Stomach (tissue), 9 donors: ENCODE data around the gene PJVK. TPM values are rescaled to one million over a fixed set of nuclear protein-coding genes. Genes with fewer than 3 reads are reported as not detected.

Experiments used
- DNase-seq, 2 donors: peaks; one replicate each; pipeline versions ENCODE4 v3.0.0 to v3.0.0-alpha.2; 2013 to 2019
- H3K27ac ChIP-seq, 5 donors: fragments of 200-600 bp in 4 of 5; sonication (generic) in 4 of 5; one replicate each; pipeline ENCODE4 v1.5.1; 2013 to 2019; ENCODE audit warnings: mild to moderate bottlenecking in 1 of 5, moderate library complexity in 1 of 5
- H3K27me3 ChIP-seq, 3 donors: fragments of 200-600 bp; sonication (generic); one replicate each; pipeline ENCODE4 v1.5.1; 2017 to 2019; ENCODE audit warnings: mixed run types in 1 of 3
- H3K36me3 ChIP-seq, 4 donors: fragments of 200-600 bp; sonication (generic); 1 replicate in 3 of 4; 2 replicates in 1 of 4; pipeline ENCODE4 v1.5.1; 2016 to 2019
- H3K4me1 ChIP-seq, 4 donors: fragments of 200-600 bp; sonication (generic); one replicate each; pipeline ENCODE4 v1.5.1; 2016 to 2019
- H3K4me3 ChIP-seq, 4 donors: fragments of 200-600 bp; sonication (generic) in 3 of 4; one replicate each; pipeline ENCODE4 v1.5.1; 2016 to 2019; ENCODE audit warnings: mild to moderate bottlenecking in 1 of 4
- H3K9me3 ChIP-seq, 4 donors: fragments of 200-600 bp; sonication (generic); one replicate each; pipeline ENCODE4 v1.5.1; 2016 to 2019
- EP300 ChIP-seq: sonication (generic); formaldehyde crosslinking; IDR thresholded peaks from one replicate; pipeline ENCODE4 v1.6.1; 2017; ENCODE audit warnings: antibody characterized with exemption
- POLR2A ChIP-seq, 4 donors: fragments of 450-650 bp; IDR thresholded peaks; one replicate each; pipeline ENCODE4 v1.6.1; 2016; ENCODE audit warnings: antibody characterized with exemption in 4 of 4, control low read depth in 2 of 4, mild to moderate bottlenecking in 1 of 4, moderate library complexity in 1 of 4
- POLR2AphosphoS5 ChIP-seq, 3 donors: sonication (generic); formaldehyde crosslinking; IDR thresholded peaks; one replicate each; pipeline ENCODE4 v1.6.1; 2016; ENCODE audit warnings: antibody characterized with exemption in 3 of 3
- WGBS, 5 donors: extraction: QIAGEN DNeasy Blood & Tissue Kit in 3 of 5; methylation state at CpG; one replicate each; pipeline versions ENCODE4 v1.1.5 to v1.1.7; 2013 to 2018; 5-methylcytosine and 5-hydroxymethylcytosine counted together
- intact Hi-C: fragments of 100-400 bp; cut with DNase I; formaldehyde crosslinking; loops from one replicate; pipeline ENCODE4 v1.15.1; 2023; ENCODE audit warnings: low total_unique reads
- polyA plus RNA-seq, 3 donors: library from polyadenylated mRNA; stranded (reverse); fragments of 200-250 nt; gene quantifications; one replicate each; pipeline ENCODE4 v1.2.3, GENCODE V29; 2013
- total RNA-seq, 5 donors: library from RNA; depleted of rRNA; stranded (reverse); fragments of >200 nt; gene quantifications; one replicate each; pipeline versions ENCODE4 v1.1.0 to v1.2.3, GENCODE V29; 2014 to 2016
- TF ChIP-seq, protein P1 (sequence below), 7 experiments: fragments of 450-650 bp in 4 of 7; fragments of 200-600 bp in 3 of 7; sonication (generic) in 3 of 7; IDR thresholded peaks; one replicate each; pipeline ENCODE4 v1.5.1; 2016 to 2019; ENCODE audit warnings: antibody characterized with exemption in 7 of 7, control low read depth in 2 of 7, mild to moderate bottlenecking in 1 of 7
- donor health status: healthy with polysubstance abuse.
- donor health status: Bipolar disorder and iron deficiency.
- donor health status: healthy.

PJVK gene
- total and polyA plus RNA-seq, 8 donors, result 0.72 to 8.8 (median 3.0) TPM; not detected in 2

DNA sequence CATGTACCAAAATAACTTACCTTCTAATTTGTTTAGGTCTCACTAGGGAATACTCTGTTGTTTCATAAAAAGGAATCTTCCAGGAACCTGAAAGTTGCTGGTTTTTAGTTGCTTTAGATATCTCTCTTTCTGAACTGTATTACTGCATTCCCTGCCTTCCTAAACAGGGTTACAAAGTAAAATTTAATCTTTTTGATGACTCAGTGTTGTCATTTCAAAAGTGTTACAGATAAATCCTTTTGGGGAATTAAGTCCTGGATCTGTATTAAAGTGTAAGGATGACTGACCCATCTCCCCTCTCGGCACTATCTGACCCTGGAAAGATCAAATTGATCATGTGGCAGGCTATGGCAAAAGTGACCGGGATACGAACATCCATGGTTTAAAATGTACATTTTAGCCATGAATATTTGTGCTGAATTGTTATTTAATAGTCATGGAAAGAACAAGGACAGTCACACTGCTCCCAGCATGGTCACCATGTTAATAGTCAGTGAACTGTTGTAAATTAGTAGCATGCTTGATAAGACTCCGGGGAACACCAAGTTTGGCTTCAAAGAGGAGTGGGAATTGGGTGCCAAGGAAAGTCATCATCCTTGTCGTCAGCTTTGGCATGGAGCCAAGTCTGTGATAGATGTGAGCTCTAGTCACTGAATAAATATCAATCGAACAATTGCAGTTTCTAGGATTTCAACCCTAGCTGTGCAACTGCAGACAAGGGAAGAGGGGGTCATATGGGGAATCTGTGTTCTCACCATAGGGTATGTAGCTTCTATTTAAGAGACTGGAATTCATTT is 33.3 kb downstream of the PJVK start:
- H3K27me3 ChIP-seq, result no peaks in the 10 kb centered on the region
- TF ChIP-seq POLR2AphosphoS5 (IDR thresholded peaks at IDR 0.05), result peak in 1 of 3 donors; percentile 30
- TF ChIP-seq, protein P1, sequence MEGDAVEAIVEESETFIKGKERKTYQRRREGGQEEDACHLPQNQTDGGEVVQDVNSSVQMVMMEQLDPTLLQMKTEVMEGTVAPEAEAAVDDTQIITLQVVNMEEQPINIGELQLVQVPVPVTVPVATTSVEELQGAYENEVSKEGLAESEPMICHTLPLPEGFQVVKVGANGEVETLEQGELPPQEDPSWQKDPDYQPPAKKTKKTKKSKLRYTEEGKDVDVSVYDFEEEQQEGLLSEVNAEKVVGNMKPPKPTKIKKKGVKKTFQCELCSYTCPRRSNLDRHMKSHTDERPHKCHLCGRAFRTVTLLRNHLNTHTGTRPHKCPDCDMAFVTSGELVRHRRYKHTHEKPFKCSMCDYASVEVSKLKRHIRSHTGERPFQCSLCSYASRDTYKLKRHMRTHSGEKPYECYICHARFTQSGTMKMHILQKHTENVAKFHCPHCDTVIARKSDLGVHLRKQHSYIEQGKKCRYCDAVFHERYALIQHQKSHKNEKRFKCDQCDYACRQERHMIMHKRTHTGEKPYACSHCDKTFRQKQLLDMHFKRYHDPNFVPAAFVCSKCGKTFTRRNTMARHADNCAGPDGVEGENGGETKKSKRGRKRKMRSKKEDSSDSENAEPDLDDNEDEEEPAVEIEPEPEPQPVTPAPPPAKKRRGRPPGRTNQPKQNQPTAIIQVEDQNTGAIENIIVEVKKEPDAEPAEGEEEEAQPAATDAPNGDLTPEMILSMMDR (IDR thresholded peaks at IDR 0.05), result no peak
- intact Hi-C loops, result no loop called here
- H3K27ac ChIP-seq, result peak overlapping the region in 3 of 5 donors; percentile 10 to 28 (median 13)
- WGBS, 5 donors, result 48 to 59% (median 51%) methylated on average over 6 of the region's 6 CpGs
- peak; percentile 64 to 71 for DNase-seq
- no peaks in the 10 kb centered on the region for H3K9me3 ChIP-seq
- H3K4me3 ChIP-seq, result no peak overlapping the region
- H3K4me1 ChIP-seq, result peaks cover 53 to 60% (median 57%) of the 10 kb centered on the region in 4 donors
- peaks cover 0 to 22% (median 17%) of the 10 kb centered on the region in 4 donors for H3K36me3 ChIP-seq

DNA sequence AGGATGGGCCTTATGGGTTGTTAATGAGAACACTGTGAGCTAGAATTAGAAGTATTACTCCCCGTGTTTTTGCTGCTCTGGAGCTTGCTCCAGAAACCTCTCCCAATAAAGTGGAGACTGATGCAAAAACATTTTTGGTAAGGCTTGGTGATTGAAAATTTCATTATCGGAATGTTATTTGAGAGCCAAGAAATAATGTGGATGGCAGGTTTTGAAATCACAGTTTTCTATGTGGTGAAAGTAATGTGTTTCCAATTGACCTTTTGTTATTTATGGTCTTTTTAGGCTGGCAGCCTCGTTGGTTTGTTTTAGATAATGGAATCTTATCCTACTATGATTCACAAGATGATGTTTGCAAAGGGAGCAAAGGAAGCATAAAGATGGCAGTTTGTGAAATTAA is 34.2 kb downstream of the PJVK start:
- Histone ChIP-seq H3K9me3 (no peaks in the 10 kb centered on the region), H3K27ac (peak overlapping the region in 2 of 5 donors; percentile 13 to 28), H3K4me1 (peaks cover 44 to 56% (median 51%) of the 10 kb centered on the region in 4 donors), H3K36me3 (peaks cover under 1 to 31% (median 24%) of the 10 kb centered on the region in 4 donors), H3K4me3 (no peak overlapping the region), H3K27me3 (no peaks in the 10 kb centered on the region)
- no peak for DNase-seq
- 47 to 64% (median 52%) methylated on average over 3 of the region's 3 CpGs for WGBS, 5 donors
- intact Hi-C loops, result no loop called here
- no peak for TF ChIP-seq EP300
- TF ChIP-seq, protein P1 (IDR thresholded peaks at IDR 0.05), result no peak
- no peak for TF ChIP-seq POLR2AphosphoS5 (IDR thresholded peaks at IDR 0.05)
- no peak for TF ChIP-seq POLR2A (IDR thresholded peaks at IDR 0.05)

DNA sequence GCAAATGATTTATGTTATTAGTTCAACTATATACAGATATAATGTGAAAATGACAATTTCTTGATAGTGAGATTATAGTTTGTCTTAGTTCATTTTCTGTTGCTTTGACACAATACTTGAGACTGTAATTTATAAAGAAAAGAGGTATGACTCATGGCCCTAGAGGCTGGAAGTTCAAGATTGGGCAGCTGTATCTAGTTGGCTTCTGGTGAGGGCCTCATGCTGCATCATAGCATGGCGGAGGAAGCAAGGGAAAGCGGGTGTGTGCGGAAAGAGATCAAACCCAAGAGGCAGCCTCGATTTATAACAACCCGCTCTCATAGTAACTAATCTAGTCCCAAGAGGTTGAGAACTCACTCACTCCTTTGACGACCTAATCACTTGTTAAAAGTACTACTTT is 40.4 kb downstream of the PJVK start:
- no peak overlapping the region for H3K27ac ChIP-seq
- H3K36me3 ChIP-seq, result peaks cover 37 to 88% (median 82%) of the 10 kb centered on the region in 4 donors
- DNase-seq, result no peak
- H3K27me3 ChIP-seq, result no peaks in the 10 kb centered on the region
- H3K9me3 ChIP-seq, result no peaks in the 10 kb centered on the region
- intact Hi-C loops, result no loop called here
- H3K4me1 ChIP-seq, result peaks cover 0 to 5% (median 0%) of the 10 kb centered on the region in 4 donors
- 77 to 97% (median 89%) methylated on average over 6 of the region's 6 CpGs for WGBS, 5 donors
- H3K4me3 ChIP-seq, result no peak overlapping the region
- TF ChIP-seq EP300, result no peak
- no peak for TF ChIP-seq POLR2A (IDR thresholded peaks at IDR 0.05)
- TF ChIP-seq, protein P1 (IDR thresholded peaks at IDR 0.05), result no peak
- no peak for TF ChIP-seq POLR2AphosphoS5 (IDR thresholded peaks at IDR 0.05)

DNA sequence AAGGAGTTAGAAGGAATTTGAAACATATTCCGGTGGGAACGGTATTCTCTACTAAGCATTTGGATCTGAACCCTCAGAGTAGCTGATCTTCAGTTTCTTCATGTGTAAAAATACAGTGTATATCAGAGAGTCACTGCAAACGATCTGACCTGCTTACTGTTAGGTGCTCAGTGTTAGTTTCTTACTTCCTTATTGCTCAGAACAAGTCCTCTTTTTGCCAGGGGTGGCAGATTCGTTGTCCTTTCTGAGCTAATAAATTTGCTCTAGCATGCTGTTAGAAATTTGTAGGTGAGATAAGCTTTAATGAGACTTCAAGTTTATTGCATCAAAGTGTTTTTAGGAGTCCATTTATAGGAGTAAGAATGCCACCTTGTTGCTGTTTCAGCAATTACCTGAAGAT is 44.9 kb downstream of the PJVK start:
- no peaks in the 10 kb centered on the region for H3K4me1 ChIP-seq
- H3K9me3 ChIP-seq, result no peaks in the 10 kb centered on the region
- peaks cover 49 to 99% (median 96%) of the 10 kb centered on the region in 4 donors for H3K36me3 ChIP-seq

More for the DNA sequence above, 44.9 kb downstream of the PJVK start:
- H3K27ac ChIP-seq, result no peak overlapping the region
- no peak for DNase-seq
- intact Hi-C loops, result no loop called here
- TF ChIP-seq POLR2A (IDR thresholded peaks at IDR 0.05) (no peak), POLR2AphosphoS5 (IDR thresholded peaks at IDR 0.05) (no peak), EP300 (no peak)
- TF ChIP-seq, protein P1 (IDR thresholded peaks at IDR 0.05), result no peak
- WGBS, 5 donors, result 65 to 72% (median 68%) methylated on average over 4 of the region's 4 CpGs
- no peaks in the 10 kb centered on the region for H3K27me3 ChIP-seq
- no peak overlapping the region for H3K4me3 ChIP-seq
